AG08395 (cell line): Measurements from ENCODE around the gene RAB11FIP2.
A peak's percentile ranks its signal among the peaks of the same experiment; 100 is the strongest.
"Not testable (repeated sequence)": the region's sequence is repeated elsewhere in the genome, so short reads cannot be mapped to it uniquely, and the experiment has no call there.

Source experiments
- DNase-seq: peaks from one replicate; pipeline ENCODE4 v3.0.0; 2012; ENCODE audit warnings: mixed read lengths, low spot score

The RAB11FIP2 gene, protein sequence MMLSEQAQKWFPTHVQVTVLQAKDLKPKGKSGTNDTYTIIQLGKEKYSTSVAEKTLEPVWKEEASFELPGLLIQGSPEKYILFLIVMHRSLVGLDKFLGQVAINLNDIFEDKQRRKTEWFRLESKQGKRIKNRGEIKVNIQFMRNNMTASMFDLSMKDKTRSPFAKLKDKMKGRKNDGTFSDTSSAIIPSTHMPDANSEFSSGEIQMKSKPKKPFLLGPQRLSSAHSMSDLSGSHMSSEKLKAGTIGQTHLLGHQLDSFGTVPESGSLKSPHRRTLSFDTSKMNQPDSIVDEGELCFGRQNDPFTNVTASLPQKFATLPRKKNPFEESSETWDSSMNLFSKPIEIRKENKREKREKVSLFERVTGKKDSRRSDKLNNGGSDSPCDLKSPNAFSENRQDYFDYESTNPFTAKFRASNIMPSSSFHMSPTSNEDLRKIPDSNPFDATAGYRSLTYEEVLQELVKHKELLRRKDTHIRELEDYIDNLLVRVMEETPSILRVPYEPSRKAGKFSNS

DNA sequence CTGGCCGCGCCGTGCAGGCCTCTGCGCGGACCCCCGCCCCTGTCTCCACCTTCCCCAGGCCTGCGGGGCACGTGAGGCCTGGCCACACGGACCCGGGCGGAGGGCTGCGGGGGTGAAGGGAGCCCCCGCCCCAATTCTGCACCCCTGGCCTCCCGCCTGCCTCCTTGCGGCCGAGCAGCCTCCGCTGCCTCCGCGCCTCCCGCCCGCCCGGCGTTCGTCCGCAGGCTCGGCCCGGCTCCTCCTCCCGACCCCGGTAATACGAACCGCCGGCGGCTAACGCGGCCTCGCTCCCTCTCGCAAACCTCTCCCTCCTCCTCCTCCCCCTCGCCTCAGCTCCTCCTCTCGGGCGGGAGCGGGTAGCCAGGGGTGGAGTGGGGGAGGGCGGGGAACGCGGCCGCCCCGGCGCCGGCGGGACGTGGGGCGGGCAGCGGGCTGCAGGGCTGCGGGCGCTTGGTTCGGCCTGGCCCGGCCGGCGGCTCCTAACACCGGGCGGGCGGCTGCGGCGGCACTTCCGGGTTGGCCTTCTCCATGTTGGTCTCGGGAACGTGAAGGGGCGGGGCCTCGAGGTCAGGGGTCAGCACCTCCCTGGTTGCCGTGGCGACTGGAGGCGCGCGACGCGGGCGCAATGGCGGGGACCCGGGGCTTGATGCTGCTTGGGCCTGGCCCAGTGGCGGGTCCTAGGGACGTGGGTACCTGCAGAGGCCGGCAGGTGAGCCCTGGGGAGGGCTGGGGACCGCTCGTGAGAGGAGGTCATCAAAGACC, at the start of gene RAB11FIP2:
Gene RAB11FIP2, minus strand, starts transcription at position 547 of the 762 bp plus-strand sequence. CDS start 778 bp downstream, outside the sequence.
- DNase-seq = peak; percentile 96

DNA sequence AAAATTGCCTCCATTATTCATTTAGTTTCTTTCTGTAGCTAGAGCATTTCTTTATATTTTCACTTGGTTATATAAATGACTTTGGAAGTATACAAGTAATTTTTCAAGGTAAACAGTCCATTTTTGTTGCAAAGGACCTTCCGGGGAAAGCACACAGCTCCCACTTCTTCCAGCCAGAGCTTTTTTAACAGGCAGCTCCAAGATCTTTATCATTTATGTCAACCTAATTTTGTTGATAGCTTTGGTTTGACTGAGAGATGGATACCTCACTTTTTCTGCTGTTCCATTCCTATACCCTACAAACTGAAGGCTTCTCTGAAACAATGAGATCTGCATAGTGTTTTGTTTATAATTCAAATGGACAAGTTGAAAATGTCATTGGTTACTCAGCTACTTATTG, 49.3 kb upstream of the RAB11FIP2 start:
- no peak for DNase-seq

- DNase-seq = no peak
Measured at GRCh38 chr10:118092209-118092608, 45.5 kb upstream of the RAB11FIP2 start.

GRCh38 chr10:118080817-118081216, 34.1 kb upstream of the RAB11FIP2 start:
- DNase-seq = no peak

GRCh38 chr10:118076705-118077104, 30.0 kb upstream of the RAB11FIP2 start:
- DNase-seq = no peak

- DNase-seq = no peak
Measured at GRCh38 chr10:118072840-118073239, 26.1 kb upstream of the RAB11FIP2 start.

DNA sequence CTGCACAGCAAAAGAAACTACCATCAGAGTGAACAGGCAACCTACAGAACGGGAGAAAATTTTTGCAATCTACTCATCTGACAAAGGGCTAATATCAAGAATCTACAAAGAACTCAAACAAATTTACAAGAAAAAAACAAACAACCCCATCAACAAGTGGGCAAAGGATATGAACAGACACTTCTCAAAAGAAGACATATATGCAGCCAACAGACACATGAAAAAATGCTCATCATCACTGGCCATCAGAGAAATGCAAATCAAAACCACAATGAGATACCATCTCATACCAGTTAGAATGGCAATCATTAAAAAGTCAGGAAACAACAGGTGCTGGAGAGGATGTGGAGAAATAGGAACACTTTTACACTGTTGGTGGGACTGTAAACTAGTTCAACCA, 20.6 kb upstream of the RAB11FIP2 start:
- DNase-seq = not testable (repeated sequence)

GRCh38 chr10:118062798-118063238, 16.1 kb upstream of the RAB11FIP2 start:
- no peak for DNase-seq

- DNase-seq = no peak
Measured at GRCh38 chr10:118058371-118058770, 11.6 kb upstream of the RAB11FIP2 start.

DNA sequence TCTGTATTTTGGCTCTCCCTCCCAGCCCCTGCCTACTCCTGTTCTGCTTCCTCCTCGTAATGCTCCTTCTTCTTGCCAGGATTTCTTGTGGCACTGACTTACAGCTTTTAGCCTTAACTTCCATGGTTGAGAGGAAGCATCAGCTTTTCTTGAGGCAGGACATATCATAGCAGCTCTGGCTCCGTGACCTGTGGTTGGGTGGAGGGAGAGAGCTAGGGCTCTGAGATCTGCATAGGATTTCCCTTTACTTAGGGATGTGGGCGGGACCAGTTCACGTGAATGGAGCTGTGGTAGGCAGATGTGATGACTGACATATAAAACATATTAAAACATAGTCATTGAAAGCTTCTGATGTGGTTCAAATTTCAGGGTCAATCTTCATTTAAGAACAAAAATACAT, 10.6 kb upstream of the RAB11FIP2 start:
- no peak for DNase-seq

DNA sequence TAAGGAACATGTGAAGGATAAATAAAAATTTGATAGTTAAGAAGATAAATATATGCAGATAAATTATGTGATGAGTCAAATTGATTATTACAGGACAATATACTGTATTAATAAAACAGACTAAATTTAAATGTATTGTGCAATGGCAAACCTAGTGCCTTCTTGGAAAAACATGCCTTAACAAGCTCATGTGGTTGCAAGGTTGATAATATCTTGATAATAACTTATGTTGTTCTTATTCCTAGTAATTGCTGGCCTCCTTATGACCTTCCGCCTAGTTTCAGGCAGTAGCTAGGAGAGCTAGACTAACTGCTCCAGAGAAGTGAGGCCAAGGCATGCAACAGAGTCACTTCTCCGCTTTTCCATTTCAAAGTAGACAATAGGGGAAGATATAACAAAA, 7.6 kb upstream of the RAB11FIP2 start:
- no peak for DNase-seq

- no peak for DNase-seq
Measured at GRCh38 chr10:118052816-118053215, 6.1 kb upstream of the RAB11FIP2 start.

DNA sequence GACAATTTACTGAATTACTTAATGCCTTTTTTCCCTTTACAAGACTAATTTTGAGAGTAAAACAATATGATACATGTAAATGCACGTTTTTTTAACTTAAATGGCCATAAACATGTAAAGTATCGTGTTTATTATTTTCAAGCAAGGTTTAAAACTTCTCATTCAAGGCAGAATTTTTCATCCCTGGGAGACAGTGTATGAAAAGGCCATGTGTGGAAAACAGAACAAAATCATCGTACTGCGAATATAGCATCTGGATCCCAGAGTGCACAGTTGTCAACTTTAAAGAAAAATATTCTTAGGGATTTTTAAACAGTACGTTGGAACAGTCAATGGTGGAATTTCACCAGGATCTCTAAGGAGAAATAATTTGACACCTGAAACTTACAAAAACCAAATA, 1.1 kb upstream of the RAB11FIP2 start:
- no peak for DNase-seq

DNA sequence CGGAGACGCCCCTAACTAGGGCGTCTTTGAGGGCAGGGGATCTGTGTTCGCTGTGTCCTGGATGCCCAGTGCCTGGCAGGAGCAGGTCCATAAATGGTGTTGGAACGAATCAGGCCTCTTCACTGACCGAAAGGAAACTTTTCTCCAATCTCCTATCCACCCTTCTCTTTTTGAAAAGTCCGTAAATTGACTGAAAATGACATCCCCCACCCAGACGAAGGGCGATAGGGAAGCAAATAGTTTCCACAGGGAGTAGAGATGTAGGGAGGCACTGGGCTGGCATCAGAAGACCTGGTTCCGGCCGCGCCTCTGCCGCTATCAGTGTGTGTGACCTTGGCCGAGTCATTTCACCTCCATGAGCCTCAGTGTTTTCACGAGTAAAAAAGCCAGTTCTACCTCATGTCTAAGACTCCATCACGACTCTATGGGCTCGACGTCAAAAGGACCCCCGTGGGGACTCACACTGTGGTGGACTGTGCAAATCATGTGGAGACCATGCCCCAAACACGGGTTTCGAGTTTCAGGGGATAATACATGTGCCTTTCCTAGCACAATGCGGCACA, 497 bp upstream of the RAB11FIP2 start:
- no peak for DNase-seq

DNA sequence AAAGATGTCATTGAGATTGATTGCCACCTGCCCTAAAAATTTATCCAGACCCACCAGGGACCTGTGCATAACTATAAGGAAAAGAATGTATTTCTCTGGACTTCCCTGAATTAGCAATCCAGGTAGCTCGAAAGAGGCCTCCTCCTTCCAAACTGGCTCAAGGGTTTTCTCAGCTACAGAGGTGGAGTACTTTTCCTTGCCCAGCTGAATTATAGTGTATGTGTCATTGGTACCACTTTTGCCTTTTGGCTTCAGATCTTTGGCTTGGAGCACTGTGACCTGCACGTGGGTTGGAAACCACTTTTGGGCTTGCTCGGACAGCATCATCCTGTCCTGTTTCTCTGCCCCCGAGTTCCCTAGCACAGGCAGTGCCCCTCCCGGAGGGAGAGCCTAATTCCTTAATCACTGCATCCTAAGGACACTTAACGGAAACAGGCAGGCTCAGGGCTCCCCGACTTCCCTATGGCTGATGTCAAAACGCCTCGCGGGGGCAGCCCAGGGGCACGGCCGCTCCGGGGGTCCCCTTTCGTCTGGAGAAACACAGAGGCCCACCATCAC, 825 bp downstream of the RAB11FIP2 start:
- DNase-seq = peak; percentile 44

GRCh38 chr10:118045158-118045836, 1.4 kb downstream of the RAB11FIP2 start:
- no peak for DNase-seq

GRCh38 chr10:118042827-118043242, 3.9 kb downstream of the RAB11FIP2 start:
- DNase-seq = no peak

GRCh38 chr10:118042336-118042735, 4.4 kb downstream of the RAB11FIP2 start:
- DNase-seq = no peak

DNA sequence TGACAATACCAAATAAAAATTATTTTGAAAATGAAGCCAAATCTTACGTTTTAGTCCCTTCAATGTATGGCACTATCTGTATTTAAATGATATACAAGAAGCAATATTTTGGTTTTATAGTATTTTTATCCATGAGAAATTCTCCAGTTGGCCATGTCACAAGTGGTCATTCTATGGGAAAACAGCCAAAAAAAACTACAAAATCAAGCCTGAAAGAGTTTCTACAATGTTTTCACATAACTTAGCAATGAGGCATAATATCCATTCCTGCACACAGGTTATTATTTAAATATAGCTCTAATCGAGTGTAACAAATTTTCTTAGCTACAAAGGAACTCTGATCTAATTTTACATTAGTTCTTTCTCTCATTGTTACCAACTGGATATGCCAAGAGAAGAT, 5.4 kb downstream of the RAB11FIP2 start:
- DNase-seq = peak; percentile 6

GRCh38 chr10:118036281-118036875, 10.4 kb downstream of the RAB11FIP2 start:
- no peak for DNase-seq

DNA sequence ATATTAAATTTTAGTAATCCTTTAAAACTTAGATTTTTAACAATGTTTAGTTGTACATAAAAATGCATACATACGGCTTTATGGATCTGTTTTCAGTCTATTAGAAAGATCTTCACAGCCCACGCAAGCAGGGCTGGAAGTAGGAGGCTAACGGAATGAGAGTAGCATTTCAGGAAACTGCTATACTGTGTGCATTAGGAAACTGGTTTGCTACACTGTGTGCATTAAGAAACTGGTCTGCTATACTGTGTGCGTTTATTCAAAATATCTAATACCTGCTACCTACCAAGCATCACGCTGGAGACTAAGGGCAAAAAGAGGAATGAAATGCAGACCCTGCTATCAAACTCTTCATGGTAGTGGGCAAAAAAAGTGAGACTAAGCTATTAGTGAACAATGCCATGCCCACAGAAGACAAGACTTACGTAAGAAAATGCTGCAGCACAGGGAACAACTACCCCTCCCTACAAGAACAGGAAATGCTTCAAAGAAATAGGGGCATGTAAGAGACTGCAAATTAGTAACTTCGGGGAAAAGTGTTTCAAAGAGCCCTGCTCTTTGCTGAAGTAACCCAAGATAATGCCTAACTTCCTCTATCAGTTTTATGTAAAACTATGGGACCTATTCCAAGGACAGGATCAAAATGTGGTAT, 11.3 kb downstream of the RAB11FIP2 start:
- no peak for DNase-seq
